ENCODE results near the gene EFNA5. TPM values are rescaled to one million over a fixed set of nuclear protein-coding genes. Genes with fewer than 3 reads are reported as not detected.

Gene EFNA5
- total RNA-seq, 1 donor from 2014 or later: 38.9 TPM

- TF ChIP-seq CTCF (IDR thresholded peaks at IDR 0.05): no peak
- H3K4me3 Mint-ChIP-seq (ENCODE audit: unreplicated experiment): no peak overlapping the region
- H3K4me1 Mint-ChIP-seq (ENCODE audit: low read depth): peaks cover 68% of the 10 kb centered on the region
- H3K27me3 Mint-ChIP-seq (ENCODE audit: low read depth): no peaks in the 10 kb centered on the region
- H3K9me3 Mint-ChIP-seq (ENCODE audit: low read depth): no peaks in the 10 kb centered on the region
- H3K27ac Mint-ChIP-seq (ENCODE audit: unreplicated experiment): no peak overlapping the region
- H3K36me3 Mint-ChIP-seq (ENCODE audit: low read depth): no peaks in the 10 kb centered on the region
- no peak for DNase-seq (ENCODE audit: low spot score)
Observed at GRCh38 chr5:107570181-107570580, 100.6 kb downstream of the EFNA5 start.

- DNase-seq (ENCODE audit: low spot score): no peak
- no peak for TF ChIP-seq CTCF (IDR thresholded peaks at IDR 0.05)
- Mint-ChIP-seq H3K27ac (ENCODE audit: unreplicated experiment) (no peak overlapping the region), H3K4me3 (ENCODE audit: unreplicated experiment) (no peak overlapping the region), H3K9me3 (ENCODE audit: low read depth) (no peaks in the 10 kb centered on the region), H3K36me3 (ENCODE audit: low read depth) (no peaks in the 10 kb centered on the region), H3K4me1 (ENCODE audit: low read depth) (peaks cover 80% of the 10 kb centered on the region), H3K27me3 (ENCODE audit: low read depth) (no peaks in the 10 kb centered on the region)
Observed at GRCh38 chr5:107567901-107568671, 102.7 kb downstream of the EFNA5 start.

GRCh38 chr5:107566986-107567385, 103.8 kb downstream of the EFNA5 start:
- no peak overlapping the region for H3K4me3 Mint-ChIP-seq (ENCODE audit: unreplicated experiment)
- H3K27ac Mint-ChIP-seq (ENCODE audit: unreplicated experiment): no peak overlapping the region
- H3K27me3 Mint-ChIP-seq (ENCODE audit: low read depth): no peaks in the 10 kb centered on the region
- H3K9me3 Mint-ChIP-seq (ENCODE audit: low read depth): no peaks in the 10 kb centered on the region
- no peak for TF ChIP-seq CTCF (IDR thresholded peaks at IDR 0.05)
- H3K36me3 Mint-ChIP-seq (ENCODE audit: low read depth): no peaks in the 10 kb centered on the region
- DNase-seq (ENCODE audit: low spot score): no peak
- H3K4me1 Mint-ChIP-seq (ENCODE audit: low read depth): peaks cover 73% of the 10 kb centered on the region

GRCh38 chr5:107565791-107566767, 104.7 kb downstream of the EFNA5 start:
- H3K36me3 Mint-ChIP-seq (ENCODE audit: low read depth): no peaks in the 10 kb centered on the region
- H3K4me3 Mint-ChIP-seq (ENCODE audit: unreplicated experiment): no peak overlapping the region
- H3K4me1 Mint-ChIP-seq (ENCODE audit: low read depth): peaks cover 64% of the 10 kb centered on the region
- H3K27me3 Mint-ChIP-seq (ENCODE audit: low read depth): no peaks in the 10 kb centered on the region
- no peak for TF ChIP-seq CTCF (IDR thresholded peaks at IDR 0.05)
- no peak for DNase-seq (ENCODE audit: low spot score)
- no peaks in the 10 kb centered on the region for H3K9me3 Mint-ChIP-seq (ENCODE audit: low read depth)
- peak overlapping the region; percentile 62 for H3K27ac Mint-ChIP-seq (ENCODE audit: unreplicated experiment)

GRCh38 chr5:107564931-107565372, 105.8 kb downstream of the EFNA5 start:
- TF ChIP-seq CTCF (IDR thresholded peaks at IDR 0.05): no peak
- no peaks in the 10 kb centered on the region for H3K27me3 Mint-ChIP-seq (ENCODE audit: low read depth)
- DNase-seq (ENCODE audit: low spot score): no peak
- no peaks in the 10 kb centered on the region for H3K9me3 Mint-ChIP-seq (ENCODE audit: low read depth)
- peaks cover 54% of the 10 kb centered on the region for H3K4me1 Mint-ChIP-seq (ENCODE audit: low read depth)
- no peaks in the 10 kb centered on the region for H3K36me3 Mint-ChIP-seq (ENCODE audit: low read depth)
- H3K27ac Mint-ChIP-seq (ENCODE audit: unreplicated experiment): peak overlapping the region; percentile 65
- H3K4me3 Mint-ChIP-seq (ENCODE audit: unreplicated experiment): peak overlapping the region; percentile 37
